HG03066 (cell line): ENCODE results near the gene FAM181B.
"Not testable (repeated sequence)": the region's sequence is repeated elsewhere in the genome, so short reads cannot be mapped to it uniquely, and the experiment has no call there.

ENCODE experiments used
- ATAC-seq: cut with Tn5 transposase; IDR thresholded peaks from one replicate; pipeline ENCODE4 v1.9.1; 2021; ENCODE audit warnings: low read depth; ENCODE audit not compliant: unreplicated experiment

Gene FAM181B

DNA sequence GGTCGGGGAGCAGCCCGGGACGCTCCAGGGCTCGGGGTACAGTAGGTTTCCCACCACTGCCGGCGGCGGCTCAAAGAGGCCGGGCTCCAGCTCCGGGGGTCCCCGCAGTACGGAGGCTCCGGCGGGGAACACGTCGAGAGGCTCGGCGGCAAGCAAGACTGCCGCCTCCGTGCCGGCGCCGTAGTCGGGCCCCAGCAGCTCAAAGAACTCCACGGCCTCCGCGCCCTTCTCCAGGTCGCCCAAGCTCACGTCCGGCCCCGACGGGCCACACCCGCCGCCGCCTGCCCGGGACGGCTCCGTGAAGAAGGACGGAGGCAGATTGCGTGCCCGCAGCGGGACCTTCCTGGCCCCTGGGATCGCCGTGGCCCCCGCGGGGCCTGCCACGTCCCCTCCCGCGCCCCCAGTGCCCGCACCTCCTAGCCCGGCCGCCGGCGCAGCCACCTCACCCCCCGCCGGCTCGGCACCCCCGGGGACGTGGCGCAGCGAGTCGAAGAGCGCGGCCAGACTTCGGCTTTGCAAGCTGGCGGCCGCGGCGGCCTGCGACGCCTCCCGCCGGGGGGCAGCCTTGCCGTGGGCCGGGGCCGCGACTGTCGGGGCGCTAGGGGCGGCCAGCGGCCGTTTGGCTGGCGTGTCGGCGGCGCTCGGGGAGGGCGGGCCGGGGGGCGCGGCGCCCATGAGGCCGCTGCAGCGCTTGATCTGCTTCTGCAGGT, 775 bp downstream of the FAM181B start:
- ATAC-seq, result no peak

DNA sequence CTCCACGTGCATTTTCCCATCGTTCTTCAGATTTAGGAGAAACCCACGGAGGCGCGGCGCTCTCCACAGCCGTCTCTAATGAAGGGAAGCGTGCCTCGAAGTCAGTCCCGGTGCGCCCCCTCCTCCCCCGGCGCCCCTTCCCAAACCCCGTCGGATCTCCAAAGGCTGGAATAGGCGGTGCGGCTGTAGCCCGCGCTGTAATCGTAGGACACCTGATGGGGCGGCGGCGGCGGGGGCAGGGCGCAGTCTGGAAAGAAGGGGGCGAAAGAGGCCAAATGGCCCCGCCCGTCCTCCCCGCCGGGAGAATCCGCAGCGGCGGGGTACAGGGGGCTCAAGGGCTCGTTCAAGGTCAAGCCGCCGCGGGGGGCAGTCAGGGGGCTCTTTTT, 1.3 kb downstream of the FAM181B start:
- ATAC-seq, result no peak

DNA sequence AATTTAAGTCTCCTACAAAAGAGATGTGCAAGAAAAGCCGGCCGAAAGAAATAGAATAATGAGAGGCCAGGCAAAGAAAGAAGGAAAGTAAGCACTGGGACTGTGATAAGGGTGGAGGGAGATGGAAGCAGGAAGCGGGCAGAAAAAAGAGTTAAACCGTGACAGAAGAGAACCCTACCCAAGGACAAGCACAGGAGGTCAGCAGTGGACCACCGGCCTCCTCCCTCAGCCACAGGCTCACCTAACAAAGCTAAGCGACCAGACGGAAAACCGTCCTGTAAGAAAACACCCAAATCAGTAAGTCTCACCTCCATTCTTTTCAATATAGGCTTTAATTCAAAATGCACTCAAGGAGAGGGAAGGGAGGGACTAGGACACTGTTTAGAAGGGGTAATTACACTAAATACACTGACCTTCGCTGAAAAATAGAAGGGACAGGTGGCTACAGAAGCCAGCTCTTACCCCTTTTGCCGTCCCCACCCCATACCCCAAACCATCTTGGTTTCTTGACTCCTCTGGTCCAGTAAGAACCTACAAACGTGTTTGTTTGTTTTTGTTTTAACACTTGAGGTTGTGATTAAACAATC, 1.9 kb downstream of the FAM181B start:
- ATAC-seq, result no peak

DNA sequence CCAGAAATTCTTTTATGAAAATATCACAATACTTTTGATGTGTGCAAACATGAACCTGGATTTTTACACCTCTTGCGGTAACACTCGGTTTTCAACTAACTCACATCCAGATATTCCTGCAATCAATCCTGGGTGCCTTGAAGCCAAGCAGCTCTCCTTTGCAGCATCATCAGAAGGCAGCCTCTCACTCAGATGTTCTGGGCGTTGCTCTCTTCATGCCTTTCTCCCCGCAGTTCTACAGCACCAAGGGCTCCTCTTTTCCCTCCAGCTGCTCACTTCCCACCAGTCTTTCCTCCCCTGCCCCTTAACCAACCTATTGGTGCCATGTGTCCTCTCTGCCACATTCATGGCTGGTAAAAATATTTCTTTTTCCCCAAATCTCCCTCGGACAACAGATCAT, 2.9 kb downstream of the FAM181B start:
- ATAC-seq, result no peak

DNA sequence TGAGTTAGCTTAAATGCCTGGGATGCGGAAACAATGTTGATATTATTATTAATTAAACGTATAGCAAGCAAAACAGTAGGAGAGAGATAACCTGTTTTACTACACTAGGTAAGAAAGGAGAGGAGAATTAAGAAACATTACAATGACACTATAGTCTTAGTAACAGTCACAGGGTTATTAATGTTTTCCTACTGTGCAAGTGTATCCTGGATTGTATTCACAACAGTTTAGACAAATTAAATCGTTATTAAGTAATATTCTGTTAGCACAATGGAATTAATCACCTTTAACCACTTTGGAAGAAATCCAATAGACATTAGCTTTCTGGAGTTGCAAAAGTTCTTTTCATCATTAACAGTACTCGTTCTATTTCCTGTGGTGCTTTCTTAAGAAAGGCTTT, 3.4 kb downstream of the FAM181B start:
- no peak for ATAC-seq

DNA sequence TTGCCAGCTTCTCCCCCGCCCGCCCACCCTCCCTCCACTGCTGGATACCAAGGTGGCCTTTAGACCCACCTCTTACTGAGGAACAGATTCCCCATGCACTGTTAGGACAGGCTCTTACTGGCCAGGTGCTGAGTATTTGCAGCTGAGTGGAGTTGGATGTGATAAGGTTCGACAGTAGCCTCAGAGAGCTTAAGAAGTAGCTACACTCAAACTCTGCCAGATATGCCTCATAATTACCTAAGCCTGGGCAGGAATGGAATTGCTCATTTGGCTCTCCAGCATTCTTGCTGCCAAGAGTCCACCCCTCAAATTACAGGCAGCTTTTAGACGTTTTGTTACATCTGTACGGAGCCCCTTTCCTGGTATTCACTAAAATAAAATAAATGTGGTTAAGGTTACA, 9.6 kb downstream of the FAM181B start:
- ATAC-seq, result no peak

DNA sequence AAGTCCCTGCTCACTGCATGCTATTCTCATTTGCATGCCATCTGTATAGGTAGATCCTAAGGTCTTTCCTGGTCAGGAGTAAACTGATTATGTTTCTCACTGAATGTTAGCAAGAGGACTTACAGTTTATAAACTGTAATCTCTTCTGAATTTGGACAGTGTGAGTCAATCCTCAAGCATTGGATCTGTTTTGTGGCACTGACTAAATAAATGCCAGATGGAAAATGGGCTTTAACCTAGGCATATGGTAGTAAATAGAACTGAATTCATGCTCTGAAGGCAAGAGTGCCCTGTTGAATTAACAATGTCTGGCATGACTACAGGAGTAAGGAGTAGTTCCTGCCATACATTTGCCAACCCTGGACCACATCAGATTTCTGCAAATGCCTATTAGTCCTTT, 11.4 kb downstream of the FAM181B start:
- ATAC-seq, result no peak

DNA sequence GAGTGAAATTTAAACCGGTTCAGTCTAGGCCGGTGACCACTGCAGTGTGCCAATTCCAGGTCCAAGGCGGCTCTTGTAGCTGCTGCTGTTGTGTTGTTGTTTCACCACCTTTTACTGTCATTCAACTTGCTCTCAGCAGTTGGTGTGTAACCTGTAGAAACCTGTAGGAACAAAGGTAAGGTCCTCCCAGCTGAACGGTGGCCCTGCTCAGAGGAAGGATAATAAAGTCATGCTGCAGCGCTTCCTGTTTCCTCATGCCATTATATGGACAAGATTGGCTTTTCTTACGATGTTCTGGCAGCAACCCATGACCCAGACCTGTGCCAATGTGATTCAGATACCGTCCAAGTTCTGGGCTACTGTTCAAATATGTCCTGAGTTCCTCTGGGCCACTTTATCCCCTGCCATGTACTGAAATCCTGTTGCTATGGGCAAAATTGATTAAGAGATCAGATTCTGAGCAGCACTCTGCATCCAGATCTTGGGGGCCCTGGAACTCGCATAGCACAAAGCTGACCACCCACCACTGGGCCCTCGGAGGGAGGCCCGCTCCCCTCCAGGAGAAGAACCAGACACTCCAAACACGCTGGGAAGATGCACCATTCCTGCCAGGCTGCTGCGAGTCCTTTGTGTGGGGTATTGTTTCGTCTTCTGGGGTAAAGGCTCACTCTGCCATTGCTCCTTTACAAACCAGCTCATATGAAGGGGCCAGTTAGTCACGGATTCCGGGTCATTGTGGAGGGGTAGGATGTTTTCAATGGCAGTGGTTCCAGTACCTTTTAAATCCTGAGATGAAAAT, 13.2 kb downstream of the FAM181B start:
- ATAC-seq, result no peak

DNA sequence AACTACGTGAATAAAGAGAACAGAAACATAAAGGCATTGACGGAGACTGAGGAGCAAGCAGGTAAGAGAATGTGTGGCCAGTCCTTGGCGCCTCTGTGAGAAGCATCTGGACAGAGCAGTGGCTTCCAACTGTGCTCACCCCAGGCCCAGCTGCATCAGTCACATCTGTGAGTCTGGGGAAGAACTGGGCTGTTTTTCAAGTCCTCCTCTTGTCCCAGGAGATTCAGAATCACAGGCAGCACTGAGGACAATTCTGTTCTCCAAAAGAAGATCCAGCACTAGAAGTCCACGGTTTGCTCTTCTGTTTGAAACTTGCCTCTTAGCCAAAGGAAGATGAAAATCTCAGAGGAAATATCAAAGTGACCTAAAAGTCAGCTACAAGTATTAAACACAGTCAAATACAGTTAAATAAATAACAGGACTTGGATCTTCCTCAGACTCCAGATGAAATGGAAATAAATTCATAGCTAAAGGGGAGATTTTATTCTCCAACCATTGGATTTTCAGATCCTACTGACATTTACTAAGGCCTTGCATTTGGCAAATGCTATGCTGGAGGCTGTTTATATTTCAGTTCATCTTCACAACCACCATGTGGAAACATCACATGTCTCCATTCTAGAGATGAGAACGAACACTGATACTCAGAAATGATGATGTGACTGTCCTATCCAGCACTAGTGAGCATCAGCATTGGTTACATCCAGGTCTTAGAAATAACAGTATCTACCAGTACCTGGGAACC, 14.1 kb downstream of the FAM181B start:
- ATAC-seq, result no peak

DNA sequence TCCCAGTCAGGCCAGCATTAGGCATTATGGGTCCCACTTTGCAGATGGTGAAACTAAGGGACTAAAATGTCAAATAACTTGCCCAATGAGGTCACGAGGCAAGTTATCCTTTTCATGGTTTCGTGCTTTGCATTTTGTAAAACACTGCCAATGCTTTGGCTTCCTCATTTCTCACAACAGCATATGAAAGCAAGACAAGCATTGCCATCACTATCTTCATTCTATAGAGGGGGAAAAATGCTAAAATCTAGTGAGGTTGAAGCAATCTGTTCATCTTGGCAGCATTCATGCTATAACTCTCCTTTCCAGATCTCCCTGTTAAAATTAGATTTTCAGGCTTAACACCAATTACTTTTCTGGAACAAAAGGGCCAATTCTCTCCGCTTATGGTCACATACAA, 14.8 kb downstream of the FAM181B start:
- no peak for ATAC-seq

DNA sequence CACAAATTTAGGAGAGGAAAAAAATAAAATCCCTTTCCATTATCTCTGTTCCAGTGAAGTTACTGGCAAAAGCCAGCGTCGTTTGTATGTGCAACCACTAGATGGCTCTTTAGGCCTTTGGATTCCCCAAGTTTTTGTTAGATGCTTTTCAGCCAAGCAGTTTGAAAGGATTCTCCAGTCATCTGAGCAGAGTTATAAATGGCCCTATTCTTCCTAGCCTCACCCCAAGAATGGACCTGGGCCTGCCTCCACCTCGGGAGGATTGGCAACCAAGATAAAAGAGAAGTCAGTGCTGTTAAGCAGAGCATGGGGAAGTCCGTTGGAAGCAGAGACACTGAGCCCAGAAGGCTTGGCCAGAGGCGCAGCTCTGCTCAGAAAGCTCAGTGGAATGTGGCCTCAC, 15.4 kb downstream of the FAM181B start:
- ATAC-seq, result peak; percentile 60

DNA sequence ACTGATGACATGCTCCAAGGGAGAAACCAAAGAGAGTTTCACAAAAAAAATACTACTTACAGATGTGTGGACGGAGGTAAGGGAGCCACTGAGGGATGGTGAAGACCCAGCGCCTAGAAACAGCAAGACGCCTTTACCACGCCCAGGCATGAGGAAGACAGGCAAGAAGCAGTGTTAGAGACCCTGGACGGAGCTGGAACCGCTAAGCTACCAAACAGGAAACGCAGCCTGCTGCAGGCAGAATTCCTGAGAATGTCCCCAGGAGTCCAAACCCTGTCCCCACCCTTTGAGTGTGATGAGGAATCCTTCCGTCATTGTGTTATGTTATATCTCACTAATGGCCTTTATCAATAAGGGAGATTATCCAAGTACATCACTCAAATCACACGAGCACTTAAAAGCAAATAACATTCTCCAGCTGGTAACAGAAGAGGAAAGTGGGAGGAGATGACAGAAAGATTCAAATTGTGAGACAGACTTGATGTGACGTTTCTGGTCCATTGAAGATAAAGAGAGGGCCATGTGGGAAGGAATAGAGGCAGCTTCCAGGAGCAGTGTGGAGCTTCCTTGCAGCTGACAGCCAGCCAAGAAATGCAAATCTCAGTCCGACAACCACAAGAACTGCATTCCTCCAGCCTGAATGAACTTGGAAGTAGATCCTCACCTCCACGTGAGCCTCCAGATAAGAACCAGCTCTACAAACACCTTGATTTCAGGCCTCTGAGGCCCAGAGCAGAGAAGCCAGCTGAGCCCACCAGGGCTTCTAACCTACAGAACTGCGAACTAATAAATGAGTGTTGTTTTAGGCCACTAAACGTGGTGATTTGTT, 19.1 kb downstream of the FAM181B start:
- ATAC-seq, result no peak

DNA sequence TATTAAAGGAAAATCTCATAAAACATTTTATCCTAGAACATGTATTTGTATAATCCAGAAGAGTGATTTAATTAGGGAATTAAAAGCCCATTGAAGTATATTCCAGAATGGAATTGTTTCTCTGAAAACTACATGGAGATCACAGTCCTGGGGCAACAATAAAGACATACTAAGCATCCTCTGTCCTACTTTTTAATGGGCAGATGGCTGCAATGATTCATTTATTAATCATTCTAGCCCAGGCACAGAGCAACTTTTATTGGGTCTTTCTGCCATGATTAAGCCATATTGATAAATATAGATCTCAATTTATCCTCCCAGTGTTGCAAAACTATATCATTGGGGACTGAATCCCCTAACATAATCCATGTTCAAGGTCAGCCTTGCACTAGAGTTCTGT, 22.0 kb downstream of the FAM181B start:
- no peak for ATAC-seq

DNA sequence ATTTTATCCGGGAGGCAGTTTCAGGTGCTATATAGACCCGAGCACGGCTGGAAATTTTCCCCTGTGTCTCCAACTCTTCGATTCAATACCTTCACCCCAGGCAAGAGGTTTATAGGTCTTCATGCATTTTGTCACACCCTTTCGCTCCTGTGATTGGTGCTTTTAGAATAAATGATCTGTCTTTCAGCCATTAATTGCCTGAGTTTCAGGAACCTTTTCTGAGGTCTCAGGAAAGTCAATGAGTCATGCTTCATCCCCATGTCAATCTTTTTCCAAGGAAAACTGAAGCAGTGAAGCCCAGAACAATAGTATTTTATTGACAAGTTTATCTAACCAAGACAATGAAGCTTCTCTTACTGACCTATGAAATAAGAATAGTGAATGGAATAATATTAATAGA, 29.9 kb downstream of the FAM181B start:
- no peak for ATAC-seq

DNA sequence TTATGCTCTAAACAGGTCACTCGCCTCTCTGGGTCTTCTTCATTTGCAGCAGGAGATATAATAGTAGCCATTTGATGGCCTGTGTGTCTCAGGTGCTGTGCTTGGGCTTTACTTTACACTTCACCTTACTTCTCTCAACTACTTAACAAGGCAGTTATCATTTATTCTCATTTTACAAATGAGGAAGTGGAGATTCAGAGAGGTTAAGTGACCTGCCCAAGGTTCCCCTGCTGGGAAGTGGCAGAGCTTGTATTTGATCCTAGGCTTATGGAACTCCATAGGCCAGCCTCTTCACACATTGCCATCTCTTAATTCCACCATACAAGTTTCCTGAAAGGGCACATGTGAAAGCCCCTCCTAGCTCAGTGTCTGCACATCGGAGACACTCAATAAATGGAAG, 30.4 kb downstream of the FAM181B start:
- ATAC-seq, result no peak

DNA sequence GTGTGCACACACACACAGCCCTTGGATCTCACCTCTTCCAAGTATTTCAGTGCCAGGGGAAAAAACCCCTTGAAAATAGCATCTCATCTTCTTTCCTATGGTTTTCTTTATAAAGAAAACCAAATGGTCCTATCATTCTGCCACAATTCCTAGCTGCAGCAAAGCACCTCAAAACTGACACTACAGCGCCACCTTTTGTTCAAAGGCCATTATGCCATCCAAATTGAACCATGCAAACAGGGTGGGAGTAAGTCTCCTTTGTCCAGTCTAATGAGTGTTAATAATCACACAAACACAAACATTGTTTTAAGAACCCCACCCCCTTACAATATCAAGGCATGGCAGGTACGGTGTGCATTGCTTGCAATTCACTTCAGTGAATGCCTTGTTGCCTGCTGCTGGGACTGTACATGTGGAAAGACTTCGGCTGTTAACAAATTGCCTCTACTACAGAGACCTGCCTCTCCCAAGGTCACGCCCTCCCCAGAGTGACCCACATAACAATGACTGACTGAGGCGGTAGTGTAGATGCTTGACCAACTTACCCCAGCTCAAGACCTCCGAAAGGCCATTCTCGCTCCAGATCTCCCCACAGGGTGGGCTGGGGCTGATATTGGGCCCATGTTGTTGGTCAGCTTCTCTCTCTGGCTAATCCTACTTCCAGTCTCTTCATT, 31.7 kb downstream of the FAM181B start:
- no peak for ATAC-seq

DNA sequence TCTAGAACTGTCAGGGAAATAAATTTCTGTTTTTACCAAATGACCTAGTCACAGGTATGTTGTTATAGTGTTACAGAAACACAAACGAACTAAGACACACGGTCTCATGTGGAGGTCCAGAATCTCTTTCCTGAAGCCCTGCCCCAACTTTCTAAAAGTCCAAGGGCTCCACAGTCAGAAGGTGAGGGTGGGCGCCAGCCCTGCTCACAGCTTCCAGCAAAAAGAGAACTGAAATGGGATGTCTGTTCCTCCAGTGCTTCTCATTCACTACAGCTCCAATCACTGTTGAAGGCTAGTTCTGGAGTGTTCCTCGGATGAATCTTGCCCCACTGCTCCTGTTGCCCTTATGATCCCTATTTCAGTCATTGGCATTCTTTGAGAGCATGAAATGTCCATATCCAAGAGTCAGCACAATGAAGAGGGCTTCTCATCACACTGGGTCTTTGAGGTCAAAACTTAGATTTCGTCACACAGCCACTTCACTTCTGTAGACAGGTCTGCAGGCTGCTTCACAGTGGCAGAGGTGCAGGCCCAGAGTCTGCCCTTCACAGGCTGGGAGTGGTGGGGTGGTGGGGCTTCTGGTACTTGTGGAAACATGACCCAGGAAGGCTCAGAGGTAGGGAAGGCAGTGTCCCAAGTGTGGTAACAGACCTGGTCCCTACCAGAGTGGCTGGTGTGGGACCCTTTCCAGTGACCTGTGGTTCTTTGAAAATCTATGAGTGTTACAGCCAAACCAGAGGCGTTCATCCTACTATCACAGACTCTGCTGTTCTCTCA, 34.9 kb downstream of the FAM181B start:
- ATAC-seq, result no peak

DNA sequence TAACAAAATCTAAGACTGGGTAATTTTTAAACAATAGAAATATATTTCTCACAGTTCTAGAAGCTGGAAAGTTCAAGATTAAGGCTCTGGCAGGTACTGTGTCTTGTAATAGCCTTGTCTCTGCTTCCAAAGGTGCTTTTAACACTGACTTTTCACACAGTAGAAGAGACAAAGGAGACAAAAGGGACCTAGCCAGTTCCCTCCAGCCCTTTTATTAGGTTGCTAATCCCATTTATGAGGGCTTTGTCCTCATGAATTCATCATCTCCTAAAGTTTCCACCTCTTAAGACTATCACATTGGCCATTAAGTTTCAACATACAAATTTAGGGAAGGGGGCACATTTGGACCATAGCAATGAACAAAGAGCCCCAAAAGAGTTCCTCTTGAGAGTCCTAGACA, 40.7 kb downstream of the FAM181B start:
- no peak for ATAC-seq

DNA sequence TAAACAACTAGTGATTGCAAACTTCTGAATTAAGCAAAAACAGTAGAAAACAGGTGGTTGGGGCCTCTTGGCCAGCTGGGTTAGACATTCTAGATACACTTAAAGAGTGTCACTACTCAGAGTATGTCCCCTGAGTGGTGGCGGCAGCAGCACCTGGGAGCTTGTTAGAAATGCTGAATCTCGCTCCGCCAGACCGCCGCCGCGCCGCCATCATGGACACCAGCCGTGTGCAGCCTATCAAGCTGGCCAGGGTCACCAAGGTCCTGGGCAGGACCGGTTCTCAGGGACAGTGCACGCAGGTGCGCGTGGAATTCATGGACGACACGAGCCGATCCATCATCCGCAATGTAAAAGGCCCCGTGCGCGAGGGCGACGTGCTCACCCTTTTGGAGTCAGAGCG, 44.3 kb downstream of the FAM181B start:
- not testable (repeated sequence) for ATAC-seq
